Omental fat pad (tissue), 4 donors: Measurements from ENCODE around the gene ANAPC10. TPM values are rescaled to one million over a fixed set of nuclear protein-coding genes. Genes with fewer than 3 reads are reported as not detected.

ENCODE experiments used
- ATAC-seq: fragments of 150-250 bp; one replicate; pipeline ENCODE4 v1.9.1; 2016; ENCODE audit warnings: mild to moderate bottlenecking, moderate library complexity; ENCODE audit not compliant: low FRiP score
- DNase-seq: peaks from one replicate; pipeline ENCODE4 v3.0.0-alpha.2; 2019; ENCODE audit warnings: low spot score
- total RNA-seq, 4 donors: library from RNA; depleted of rRNA; stranded (reverse); fragments of >200 nt; gene quantifications; one replicate each; pipeline ENCODE4 v1.1.0, GENCODE V29; 2016
- TF ChIP-seq, protein P1 (sequence below), 3 donors: fragments of 450-650 bp; IDR thresholded peaks; one replicate each; pipeline ENCODE4 v1.5.1; 2016 to 2017; ENCODE audit warnings: antibody characterized with exemption in 3 of 3, mild to moderate bottlenecking in 3 of 3, moderate library complexity in 2 of 3

The ANAPC10 gene
- total RNA-seq, 4 donors from 2014 or later, result 19.2 to 44.6 (median 21.9) TPM

DNA sequence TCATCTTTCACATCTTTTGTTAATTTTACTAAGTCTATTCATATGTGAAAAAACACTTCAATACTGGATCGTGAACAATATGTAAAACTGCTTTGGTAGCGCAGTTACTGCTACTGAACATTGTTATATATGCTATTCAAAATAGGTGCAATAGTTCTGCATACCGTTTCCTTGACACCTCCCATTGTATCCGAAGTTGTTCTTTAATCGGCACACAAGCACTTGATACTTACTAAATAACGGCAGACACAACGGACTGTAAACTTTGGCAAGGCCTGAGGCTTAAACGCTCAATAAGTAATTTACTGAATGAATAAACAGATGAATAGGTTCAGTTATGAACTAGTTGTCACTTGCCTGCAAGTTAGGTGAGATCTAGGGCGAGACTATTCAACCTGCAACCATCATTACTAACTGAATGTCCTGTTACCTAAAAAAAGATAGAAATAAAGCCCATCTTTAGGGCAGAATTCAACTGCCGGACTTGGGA lies 620 bp downstream of the ANAPC10 start:
- DNase-seq (no peak), ATAC-seq (no peak)
- TF ChIP-seq, protein P1, sequence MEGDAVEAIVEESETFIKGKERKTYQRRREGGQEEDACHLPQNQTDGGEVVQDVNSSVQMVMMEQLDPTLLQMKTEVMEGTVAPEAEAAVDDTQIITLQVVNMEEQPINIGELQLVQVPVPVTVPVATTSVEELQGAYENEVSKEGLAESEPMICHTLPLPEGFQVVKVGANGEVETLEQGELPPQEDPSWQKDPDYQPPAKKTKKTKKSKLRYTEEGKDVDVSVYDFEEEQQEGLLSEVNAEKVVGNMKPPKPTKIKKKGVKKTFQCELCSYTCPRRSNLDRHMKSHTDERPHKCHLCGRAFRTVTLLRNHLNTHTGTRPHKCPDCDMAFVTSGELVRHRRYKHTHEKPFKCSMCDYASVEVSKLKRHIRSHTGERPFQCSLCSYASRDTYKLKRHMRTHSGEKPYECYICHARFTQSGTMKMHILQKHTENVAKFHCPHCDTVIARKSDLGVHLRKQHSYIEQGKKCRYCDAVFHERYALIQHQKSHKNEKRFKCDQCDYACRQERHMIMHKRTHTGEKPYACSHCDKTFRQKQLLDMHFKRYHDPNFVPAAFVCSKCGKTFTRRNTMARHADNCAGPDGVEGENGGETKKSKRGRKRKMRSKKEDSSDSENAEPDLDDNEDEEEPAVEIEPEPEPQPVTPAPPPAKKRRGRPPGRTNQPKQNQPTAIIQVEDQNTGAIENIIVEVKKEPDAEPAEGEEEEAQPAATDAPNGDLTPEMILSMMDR (IDR thresholded peaks at IDR 0.05), result no peak

DNA sequence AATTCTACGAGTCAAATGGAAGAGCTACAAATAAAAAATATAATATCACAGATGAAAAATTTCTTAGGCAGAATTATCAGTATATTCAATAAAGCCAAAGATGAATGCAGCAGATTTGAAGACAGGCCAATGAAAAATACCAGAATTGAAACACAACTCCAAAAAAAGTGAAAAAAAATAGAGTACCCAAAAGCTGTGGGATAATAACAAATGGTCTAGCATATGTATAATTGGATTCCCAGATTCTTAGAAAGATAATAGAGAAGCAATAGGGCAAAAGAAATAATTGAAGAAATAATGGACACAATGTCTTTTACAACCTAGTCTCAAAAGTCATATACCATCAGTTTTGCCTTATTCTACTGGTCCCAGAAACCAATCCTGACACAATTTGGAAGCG lies 4.4 kb downstream of the ANAPC10 start:
- TF ChIP-seq, protein P1 (IDR thresholded peaks at IDR 0.05), result no peak
- DNase-seq, result no peak
- ATAC-seq, result no peak

DNA sequence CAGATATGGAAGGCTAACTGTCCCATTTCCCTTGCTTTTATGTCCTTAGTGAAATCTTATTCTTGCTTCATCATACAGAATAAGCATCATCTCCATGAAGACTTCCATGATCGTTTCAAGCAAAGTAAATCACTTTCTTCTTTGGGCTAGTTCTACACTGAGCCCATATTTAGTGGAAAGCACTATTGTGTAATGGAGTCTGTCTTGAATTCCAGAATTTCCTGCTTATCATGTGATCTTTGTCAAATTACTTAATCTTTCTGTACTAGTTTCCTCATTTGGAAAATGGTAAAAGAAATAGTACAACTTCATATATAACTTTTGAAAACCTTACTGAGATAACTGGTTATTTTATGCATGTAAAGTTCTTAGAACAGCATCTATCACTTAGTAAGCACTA lies 7.6 kb downstream of the ANAPC10 start:
- ATAC-seq (no peak), DNase-seq (no peak)
- TF ChIP-seq, protein P1 (IDR thresholded peaks at IDR 0.05), result no peak

DNA sequence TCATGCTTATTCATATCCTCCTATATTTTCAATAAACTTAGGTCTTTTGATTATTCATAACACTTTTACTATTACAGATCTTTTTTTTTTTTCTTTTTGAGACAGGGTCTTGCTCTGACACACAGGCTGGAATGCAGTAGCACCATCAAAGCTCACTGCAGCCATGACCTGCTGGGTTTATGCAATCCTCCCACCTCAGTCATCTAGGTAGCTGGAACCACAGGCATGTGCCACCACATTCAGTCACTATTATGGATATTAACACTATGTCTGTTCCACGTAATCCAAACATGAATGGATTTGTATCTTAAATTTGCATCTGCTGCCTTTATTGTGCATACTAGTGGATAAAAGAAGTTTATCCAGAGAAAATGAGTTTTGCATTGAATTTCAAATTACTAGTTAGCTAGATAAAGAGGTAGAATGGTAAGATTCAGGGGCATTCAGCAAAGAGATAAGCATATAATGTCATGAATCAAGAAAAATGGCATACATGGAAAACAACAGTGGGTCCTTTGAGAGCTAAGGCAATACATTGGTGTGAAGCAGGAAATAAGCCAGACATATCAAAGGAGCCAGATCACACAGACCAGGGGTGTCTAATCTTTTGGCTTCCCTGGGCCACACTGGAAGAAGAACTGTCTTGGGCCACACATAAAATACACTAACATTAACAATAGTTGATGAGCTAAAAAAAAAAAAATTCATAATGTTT lies 13.9 kb downstream of the ANAPC10 start:
- no peak for ATAC-seq
- TF ChIP-seq, protein P1 (IDR thresholded peaks at IDR 0.05), result no peak
- DNase-seq, result no peak

DNA sequence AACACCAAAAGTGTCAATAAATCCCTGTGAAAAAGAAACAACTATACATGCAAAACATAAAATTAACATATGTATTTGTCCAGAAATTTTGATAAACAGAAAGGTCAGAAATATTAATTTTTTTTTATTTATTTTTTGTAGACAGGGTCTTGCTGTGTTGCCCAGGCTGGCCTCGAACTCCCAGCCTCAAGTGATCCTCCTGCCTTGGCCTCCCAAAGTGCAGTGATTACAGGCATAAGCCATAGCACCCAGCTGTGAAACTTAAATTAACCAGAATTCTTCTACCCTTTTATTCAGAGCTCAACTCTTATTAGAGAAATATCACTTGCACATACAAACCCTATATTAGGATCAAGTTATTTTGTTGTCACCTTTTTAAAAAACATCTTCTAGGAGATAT lies 16.2 kb downstream of the ANAPC10 start:
- ATAC-seq (no peak), DNase-seq (no peak)
- TF ChIP-seq, protein P1 (IDR thresholded peaks at IDR 0.05), result no peak

DNA sequence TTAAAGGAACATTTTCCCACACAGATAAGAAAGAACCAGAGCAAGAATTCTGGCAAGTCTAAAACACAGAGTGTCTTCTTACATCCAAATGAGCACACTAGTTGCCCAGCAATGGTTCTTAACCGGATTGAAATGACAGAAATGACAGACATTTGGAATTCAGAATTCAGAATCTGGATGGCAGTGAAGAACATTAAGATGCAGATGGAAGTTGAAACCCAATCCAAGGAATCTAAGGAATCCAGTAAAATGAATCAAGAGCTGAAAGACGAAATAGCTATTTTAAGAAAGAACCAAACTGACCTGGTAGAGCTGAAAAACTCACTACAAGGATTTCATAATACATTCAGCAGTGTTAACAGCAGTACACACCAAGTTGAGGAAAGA lies 21.5 kb downstream of the ANAPC10 start:
- TF ChIP-seq, protein P1 (IDR thresholded peaks at IDR 0.05), result no peak
- ATAC-seq, result no peak
- no peak for DNase-seq
